Naive thymus-derived CD8-positive, alpha-beta T cell (primary cell): ENCODE results near the gene SCAP. TPM values are rescaled to one million over a fixed set of nuclear protein-coding genes. Genes with fewer than 3 reads are reported as not detected.
"Not testable (repeated sequence)": the region's sequence is repeated elsewhere in the genome, so short reads cannot be mapped to it uniquely, and the experiment has no call there.

Experiments used
- ATAC-seq, 2 donors: fragments of 150-1000 bp; cut with Tn5 transposase in 1 of 2; sonication (Bioruptor Pico), chemical (Tn5 transposase) in 1 of 2; 1 replicate in 1 of 2; 2 replicates in 1 of 2; pipeline ENCODE4 v1.10.0; 2021; ENCODE audit warnings: mild to moderate bottlenecking in 2 of 2, moderate library complexity in 2 of 2
- POLR2A ChIA-PET: fragments of 350-600 bp; sonication (Branson Sonifier 250); formaldehyde crosslinking; loops from one replicate; lab custom pipeline; 2021; ENCODE audit warnings: antibody characterized with exemption; lab: Charles Lee
- DNase-seq, 10 donors: peaks; one replicate each; pipeline versions ENCODE4 v3.0.0 to v3.0.0-alpha.2; 2020 to 2022
- H3K27ac Mint-ChIP-seq, 10 donors: one replicate each; pipeline ENCODE4 v1.8.0; 2020 to 2022; ENCODE audit warnings: mild to moderate bottlenecking in 10 of 10, mixed read lengths in 10 of 10, moderate library complexity in 4 of 10, inconsistent platforms in 1 of 10
- H3K27me3 Mint-ChIP-seq, 5 donors: one replicate each; pipeline ENCODE4 v1.8.0; 2021 to 2022; ENCODE audit warnings: mixed read lengths in 5 of 5
- H3K36me3 Mint-ChIP-seq, 3 donors: one replicate each; pipeline ENCODE4 v1.8.0; 2020 to 2022; ENCODE audit warnings: mixed read lengths in 3 of 3, mild to moderate bottlenecking in 2 of 3, inconsistent platforms in 1 of 3
- H3K4me1 Mint-ChIP-seq, 4 donors: one replicate each; pipeline ENCODE4 v1.8.0; 2021 to 2022; ENCODE audit warnings: mixed read lengths in 4 of 4
- H3K4me3 Mint-ChIP-seq, 10 donors: one replicate each; pipeline ENCODE4 v1.8.0; 2020 to 2022; ENCODE audit warnings: mild to moderate bottlenecking in 10 of 10, mixed read lengths in 10 of 10, moderate library complexity in 6 of 10, inconsistent platforms in 1 of 10
- H3K9me3 Mint-ChIP-seq, 9 donors: one replicate each; pipeline ENCODE4 v1.8.0; 2020 to 2022; ENCODE audit warnings: mixed read lengths in 9 of 9, mild to moderate bottlenecking in 3 of 9, inconsistent platforms in 1 of 9, moderate library complexity in 1 of 9
- polyA plus RNA-seq, 3 donors: library from polyadenylated mRNA; unstranded; fragments of 300-500 nt; fragmentation: Illumina TruSeq; gene quantifications; one replicate each; pipeline ENCODE4 v1.2.3, GENCODE V29; 2021
- total RNA-seq, 8 experiments: library from RNA in 2 of 8; stranded (reverse) in 2 of 8; gene quantifications; one replicate each; pipeline ENCODE4 v1.2.3 and lab custom pipeline; 2021 to 2026

The SCAP gene
- total RNA-seq, result 10 to 100 TPM; 94.8 to 95.9 TPM
- 10 to 100 TPM; 32.3 to 55.7 (median 38.7) TPM for polyA plus RNA-seq
- total RNA-seq (lab: John Stamatoyannopoulos, UW), result 73.8 to 163 (median 108) reads per million in 6 experiments

DNA sequence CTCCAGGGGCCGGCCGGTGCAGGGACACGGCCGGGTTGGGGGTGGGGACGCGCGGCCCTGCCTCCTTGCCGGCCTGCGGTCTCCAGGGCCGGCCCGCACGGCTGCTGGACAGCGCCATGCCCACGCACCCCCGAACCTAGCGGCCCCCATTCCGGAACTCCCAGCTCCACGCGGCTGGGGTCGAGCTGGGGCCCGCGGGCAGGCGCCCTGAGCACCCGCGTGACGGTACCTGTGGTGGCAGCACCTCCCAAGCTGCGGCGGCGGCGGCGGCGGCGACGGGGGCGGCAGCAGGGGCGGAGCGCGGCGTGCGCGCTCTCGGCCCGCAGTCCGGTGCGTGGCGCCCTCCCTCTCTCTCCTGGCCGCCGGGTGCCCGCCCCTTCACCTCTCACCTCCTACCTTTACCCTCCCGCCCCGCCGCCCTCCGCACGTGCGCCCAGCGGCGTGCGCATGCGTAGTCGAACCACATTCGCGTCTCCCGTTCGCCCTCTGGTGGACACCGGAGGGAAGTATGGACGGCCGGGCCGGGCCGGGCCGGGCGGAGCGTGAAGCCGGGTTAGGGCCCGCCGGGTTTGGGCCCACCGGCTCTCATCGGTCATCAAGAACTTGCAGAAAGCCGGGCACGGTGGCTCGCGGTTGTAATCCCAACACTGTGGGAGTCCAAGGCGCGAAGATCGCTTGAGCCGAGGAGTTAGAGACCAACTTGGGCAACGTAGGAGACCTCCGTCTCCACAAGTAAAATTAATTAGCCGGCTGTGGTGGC, at the start of gene SCAP:
Gene SCAP (minus strand): TSS at position 372 of the 760 bp plus-strand sequence. CDS start 32,948 bp downstream, outside the sequence.
- ATAC-seq (peak; percentile 84 to 87), DNase-seq (peak; percentile 91 to 98 (median 95))
- peak within 1 kb of the TSS; percentile 88 to 97 (median 94) for H3K4me3 Mint-ChIP-seq
- H3K27ac Mint-ChIP-seq, result peak within 1 kb of the TSS; percentile 91 to 97 (median 94)
- peaks cover 0 to 2% (median 0%) of the 10 kb centered on the region in 3 donors for H3K36me3 Mint-ChIP-seq
- POLR2A ChIA-PET, result interaction anchor here (0.5 to 2.3 kb wide), 8 partner anchors 11 to 496 kb away, joined by 3 to 23 read pairs (median 4); partner anchors contain the start of genes NBEAL2 and PTPN23
- H3K27me3 Mint-ChIP-seq, result no peaks in the 10 kb centered on the region
- H3K9me3 Mint-ChIP-seq, result no peaks in the 10 kb centered on the region
- peaks cover 16 to 47% (median 43%) of the 10 kb centered on the region in 4 donors for H3K4me1 Mint-ChIP-seq

DNA sequence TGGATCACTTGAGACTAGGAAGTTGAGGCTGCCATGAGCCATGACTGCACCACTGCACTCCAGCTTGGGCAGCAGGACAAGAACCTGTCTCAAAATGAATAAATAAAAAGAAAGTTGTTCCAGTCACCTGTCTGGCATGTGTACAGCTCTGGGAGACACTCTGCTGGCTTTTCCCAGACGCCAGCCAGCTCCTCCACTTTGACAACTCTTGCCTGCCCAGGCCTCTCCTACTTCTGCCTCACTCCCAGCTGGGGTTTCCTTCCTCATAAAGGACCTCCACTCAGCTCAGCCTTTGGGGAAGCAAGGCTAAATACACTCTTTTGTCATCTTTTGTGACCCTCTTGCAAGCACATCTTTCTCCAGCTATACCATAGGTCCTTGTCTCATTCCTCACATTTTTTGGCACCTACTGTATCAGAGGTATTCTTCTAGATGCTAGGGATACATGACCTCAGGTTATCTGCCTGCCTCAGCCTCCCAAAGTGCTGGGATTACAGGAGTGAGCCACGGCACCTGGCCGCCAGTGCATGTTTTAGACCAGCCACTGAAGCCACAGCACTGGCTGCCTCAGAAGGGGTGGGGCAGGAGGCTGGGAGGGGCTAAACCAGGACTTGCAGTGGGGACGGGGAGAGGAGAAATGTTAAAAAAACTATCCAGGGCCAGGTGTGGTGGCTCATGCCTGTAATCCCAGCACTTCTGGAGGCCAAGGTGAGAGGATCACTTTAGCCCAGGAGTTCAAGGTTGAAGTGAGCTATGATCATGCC, 47.8 kb upstream of the SCAP start:
- POLR2A ChIA-PET, result interaction anchor here (1.3 kb wide), 1 partner anchor 302 kb away, joined by 3 read pairs; no protein-coding TSS in a partner anchor
- Mint-ChIP-seq H3K4me1 (peaks cover 0 to 3% (median 1%) of the 10 kb centered on the region in 4 donors), H3K9me3 (peaks cover 0 to 9% (median 4%) of the 10 kb centered on the region in 9 donors), H3K4me3 (no peak overlapping the region), H3K27ac (no peak overlapping the region), H3K27me3 (peaks cover 0 to 4% (median 0%) of the 10 kb centered on the region in 5 donors), H3K36me3 (peaks cover 0 to 6% (median 3%) of the 10 kb centered on the region in 3 donors)
- ATAC-seq (no peak), DNase-seq (no peak)

DNA sequence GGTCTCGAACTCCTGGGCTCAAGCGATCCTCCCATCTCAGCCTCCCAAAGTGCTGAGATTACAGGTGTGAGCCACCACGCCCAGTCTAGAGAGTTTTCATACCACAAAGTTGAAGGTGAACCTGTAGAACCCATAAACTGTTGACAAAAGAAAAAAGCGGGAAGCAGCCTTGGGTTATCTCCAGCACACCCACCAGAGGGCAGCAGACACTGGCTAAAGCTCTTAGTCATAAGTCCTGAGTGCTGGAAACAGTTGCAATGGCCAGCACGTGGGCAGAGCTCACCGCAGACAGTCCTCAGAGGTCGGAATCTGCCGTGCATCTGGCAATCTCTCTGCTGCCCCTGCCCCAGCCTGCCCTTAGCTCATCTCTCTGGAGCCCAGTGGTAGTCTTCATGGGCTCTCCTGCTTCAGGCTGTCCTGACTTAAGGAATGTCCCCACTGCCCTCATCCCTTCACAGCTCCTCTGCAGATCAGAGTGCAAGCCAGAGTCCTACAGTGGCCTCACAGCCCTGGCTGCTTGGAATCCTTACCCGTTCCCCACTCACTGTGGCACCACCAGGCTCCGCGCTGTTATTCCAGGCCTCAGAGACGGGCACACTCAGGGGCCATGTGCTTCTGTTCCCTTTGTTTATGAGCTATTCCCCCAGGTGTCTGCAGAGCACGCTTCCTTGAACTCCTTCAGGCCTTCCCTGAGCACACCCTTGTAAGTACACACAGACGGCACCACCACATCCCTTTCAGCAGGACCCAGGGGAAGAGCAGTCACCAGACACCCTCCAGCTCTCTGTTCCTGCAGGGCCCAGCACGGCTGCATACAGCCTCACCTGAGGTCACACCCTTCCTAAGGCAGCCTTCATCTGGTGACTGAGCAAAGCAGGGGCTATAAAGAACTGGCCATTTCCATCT, 46.6 kb upstream of the SCAP start:
- peak; percentile 29 to 84 (median 62) for DNase-seq
- H3K9me3 Mint-ChIP-seq, result no peaks in the 10 kb centered on the region
- H3K27ac Mint-ChIP-seq, result peak overlapping the region in 1 of 10 donors; percentile 25
- no peaks in the 10 kb centered on the region for H3K36me3 Mint-ChIP-seq
- peak; percentile 84 to 95 for ATAC-seq
- peaks cover 0 to 3% (median 1%) of the 10 kb centered on the region in 4 donors for H3K4me1 Mint-ChIP-seq
- POLR2A ChIA-PET, result interaction anchor here (0.7 to 1.3 kb wide), 3 partner anchors 249 to 303 kb away, joined by 3 read pairs; no protein-coding TSS in a partner anchor
- no peak overlapping the region for H3K4me3 Mint-ChIP-seq
- H3K27me3 Mint-ChIP-seq, result peaks cover 0 to 4% (median 0%) of the 10 kb centered on the region in 5 donors

DNA sequence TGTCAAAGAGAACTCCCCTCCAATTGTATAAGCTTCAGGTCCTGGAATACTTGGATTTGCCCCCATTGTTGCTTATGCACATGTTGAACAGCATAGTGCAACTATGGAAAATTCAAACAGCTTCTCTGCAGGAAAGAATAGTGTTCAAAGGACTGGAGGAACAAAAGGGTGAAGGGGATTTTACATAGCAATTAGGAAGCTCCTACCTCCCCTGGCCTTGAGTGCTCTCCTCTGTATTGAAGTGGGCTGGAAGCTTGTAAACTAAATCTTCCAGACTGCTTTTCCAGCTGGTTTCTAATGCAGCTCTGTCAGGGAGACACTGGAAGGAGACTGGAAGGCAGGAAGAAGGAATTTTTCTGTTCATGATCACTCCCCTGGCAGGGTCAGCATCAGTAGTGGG, 45.0 kb upstream of the SCAP start:
- Mint-ChIP-seq H3K27ac (no peak overlapping the region), H3K27me3 (peaks cover 0 to 4% (median 0%) of the 10 kb centered on the region in 5 donors), H3K4me3 (no peak overlapping the region), H3K4me1 (peaks cover 0 to 3% (median 1%) of the 10 kb centered on the region in 4 donors), H3K36me3 (no peaks in the 10 kb centered on the region), H3K9me3 (no peaks in the 10 kb centered on the region)
- POLR2A ChIA-PET, result interaction anchor here (0.6 kb wide), 1 partner anchor 8 kb away, joined by 3 read pairs; no protein-coding TSS in a partner anchor
- no peak for ATAC-seq
- DNase-seq, result no peak

DNA sequence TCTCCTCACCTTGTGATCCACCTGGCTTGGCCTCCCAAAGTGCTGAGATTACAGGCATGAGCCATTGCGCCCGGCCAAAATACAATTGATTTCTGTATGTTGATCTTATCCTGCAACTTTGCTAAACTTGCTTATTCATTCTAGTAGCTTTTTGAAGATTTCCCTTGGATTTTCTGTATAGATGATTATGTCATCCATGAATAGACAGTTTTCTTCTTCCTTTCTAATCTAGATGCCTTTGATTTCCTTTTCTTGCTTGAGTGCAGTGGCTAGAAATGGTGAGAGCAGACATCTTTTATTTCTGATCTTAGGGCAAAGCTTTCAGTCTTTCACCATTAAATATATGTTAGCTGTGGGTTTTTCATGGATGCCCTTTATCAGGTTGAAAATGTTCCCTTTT, 42.2 kb upstream of the SCAP start:
- Mint-ChIP-seq H3K27ac (no peak overlapping the region), H3K36me3 (no peaks in the 10 kb centered on the region), H3K9me3 (no peaks in the 10 kb centered on the region), H3K4me3 (no peak overlapping the region), H3K27me3 (peaks cover 0 to 4% (median 0%) of the 10 kb centered on the region in 5 donors), H3K4me1 (peaks cover 0 to 10% (median 6%) of the 10 kb centered on the region in 4 donors)
- POLR2A ChIA-PET, result no interaction called here
- DNase-seq (no peak), ATAC-seq (no peak)

DNA sequence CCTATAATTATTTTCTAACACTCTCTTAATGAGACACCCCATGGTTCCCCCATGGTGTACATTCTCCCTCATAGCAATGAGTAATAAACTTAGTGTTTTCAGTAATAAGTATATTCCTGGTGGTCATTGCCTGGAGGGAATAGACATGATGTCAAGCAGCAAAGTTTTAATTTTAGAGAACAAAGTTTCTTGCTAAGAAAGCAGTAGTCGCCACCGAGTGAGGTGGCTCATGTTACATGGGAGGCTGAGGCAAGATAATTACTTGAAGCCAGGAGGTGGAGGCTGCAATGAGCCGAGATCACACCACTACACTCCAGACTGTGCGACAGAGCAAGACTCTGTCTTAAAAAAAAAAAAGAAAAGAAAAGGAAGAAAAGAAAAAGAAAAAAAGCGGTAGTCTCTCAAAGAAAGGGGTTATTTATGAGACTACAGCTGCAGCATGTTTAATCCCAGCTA, 40.2 kb upstream of the SCAP start:
- ATAC-seq, result no peak
- Mint-ChIP-seq H3K4me3 (peak overlapping the region in 3 of 10 donors; percentile 9 to 55 (median 18)), H3K9me3 (no peaks in the 10 kb centered on the region), H3K36me3 (no peaks in the 10 kb centered on the region), H3K27ac (peak overlapping the region in 3 of 10 donors; percentile 53 to 60 (median 60)), H3K4me1 (peaks cover 6 to 27% (median 18%) of the 10 kb centered on the region in 4 donors), H3K27me3 (peaks cover 0 to 2% (median 0%) of the 10 kb centered on the region in 5 donors)
- POLR2A ChIA-PET, result interaction anchor here (1.3 kb wide), 1 partner anchor 95 kb away, joined by 7 read pairs; no protein-coding TSS in a partner anchor
- no peak for DNase-seq

DNA sequence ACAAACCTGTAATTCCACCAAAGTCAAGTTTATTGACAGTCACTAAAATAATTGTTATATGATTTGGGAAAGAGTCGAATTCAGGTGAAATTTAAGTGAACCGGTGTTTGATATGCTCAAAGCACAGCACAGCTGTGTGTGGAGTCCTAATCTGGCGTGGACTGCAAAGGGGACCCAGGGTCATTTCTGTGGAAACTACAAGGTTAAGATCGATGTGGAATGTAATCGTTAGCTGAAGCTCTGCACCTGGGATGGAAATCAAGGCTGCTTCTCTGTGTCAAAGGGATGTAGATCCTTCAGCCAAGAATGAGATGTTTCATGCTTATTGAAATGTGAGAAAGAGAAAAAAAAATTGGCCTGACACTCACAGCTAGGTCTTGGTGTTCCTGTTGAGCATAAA, 39.4 kb upstream of the SCAP start:
- ATAC-seq, result no peak
- H3K27ac Mint-ChIP-seq, result peak overlapping the region; percentile 26 to 95 (median 80)

DNA sequence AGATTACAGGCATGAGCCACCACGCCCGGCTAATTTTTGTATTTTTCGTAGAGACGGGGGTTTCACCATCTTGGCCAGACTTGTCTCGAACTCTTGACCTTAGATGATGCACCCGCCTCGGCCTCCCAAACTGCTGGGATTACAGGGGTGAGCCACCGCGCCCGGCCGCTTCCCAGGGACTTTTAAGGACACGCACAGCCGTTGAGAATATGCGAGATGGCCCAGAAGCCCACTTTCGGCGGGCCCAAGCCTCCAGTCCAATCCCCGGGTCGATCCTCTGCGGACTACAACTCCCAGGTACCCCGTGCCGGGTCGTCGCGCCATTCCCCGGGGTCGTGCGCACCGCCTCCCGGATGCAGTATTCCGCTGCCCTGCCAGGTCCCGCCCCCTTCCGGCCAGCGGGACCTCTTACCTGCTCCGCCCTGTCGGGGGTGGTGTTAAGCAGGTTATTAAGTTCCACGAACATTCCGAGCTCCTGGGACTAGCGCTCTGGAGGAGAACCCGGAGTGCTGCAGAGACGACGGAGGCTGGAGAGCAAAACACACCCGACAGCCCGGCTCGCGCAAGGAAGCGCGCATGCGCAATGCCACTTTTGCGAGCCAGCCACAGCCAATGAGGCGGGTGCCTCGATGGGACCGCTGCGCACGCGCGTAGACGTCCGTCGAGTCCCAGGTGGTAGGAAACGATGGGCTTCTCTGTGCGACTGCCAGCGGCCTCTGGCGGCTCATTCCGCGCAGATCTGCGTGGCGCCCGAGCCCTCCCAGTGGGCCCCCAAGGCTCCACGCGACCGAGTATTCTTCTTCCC, 37.6 kb upstream of the SCAP start, which contains the start of gene ELP6:
Gene ELP6 (minus strand): TSS at position 588 of the 805 bp plus-strand sequence. CDS start 122 bp downstream, at position 466.
- H3K9me3 Mint-ChIP-seq, result no peaks in the 10 kb centered on the region
- DNase-seq (peak; percentile 95 to 100 (median 98)), ATAC-seq (peak; percentile 93 to 94)
- H3K36me3 Mint-ChIP-seq, result peaks cover 0 to 21% (median 2%) of the 10 kb centered on the region in 3 donors
- peaks cover 6 to 30% (median 22%) of the 10 kb centered on the region in 4 donors for H3K4me1 Mint-ChIP-seq
- peak within 1 kb of the TSS; percentile 93 to 99 (median 98) for H3K27ac Mint-ChIP-seq
- POLR2A ChIA-PET, result interaction anchor here (0.6 to 1.7 kb wide), 9 partner anchors 13 to 976 kb away, joined by 3 to 7 read pairs (median 3); no protein-coding TSS in a partner anchor
- no peaks in the 10 kb centered on the region for H3K27me3 Mint-ChIP-seq
- H3K4me3 Mint-ChIP-seq, result peak within 1 kb of the TSS; percentile 95 to 99 (median 96)

More for the DNA sequence above, 39.4 kb upstream of the SCAP start:
- DNase-seq, result no peak
- POLR2A ChIA-PET, result no interaction called here
- H3K4me1 Mint-ChIP-seq, result peaks cover 6 to 30% (median 22%) of the 10 kb centered on the region in 4 donors
- H3K36me3 Mint-ChIP-seq, result peaks cover 0 to 4% (median 0%) of the 10 kb centered on the region in 3 donors
- H3K4me3 Mint-ChIP-seq, result peak overlapping the region in 8 of 10 donors; percentile 48 to 85 (median 69)
- peaks cover 0 to 2% (median 0%) of the 10 kb centered on the region in 5 donors for H3K27me3 Mint-ChIP-seq
- H3K9me3 Mint-ChIP-seq, result no peaks in the 10 kb centered on the region

DNA sequence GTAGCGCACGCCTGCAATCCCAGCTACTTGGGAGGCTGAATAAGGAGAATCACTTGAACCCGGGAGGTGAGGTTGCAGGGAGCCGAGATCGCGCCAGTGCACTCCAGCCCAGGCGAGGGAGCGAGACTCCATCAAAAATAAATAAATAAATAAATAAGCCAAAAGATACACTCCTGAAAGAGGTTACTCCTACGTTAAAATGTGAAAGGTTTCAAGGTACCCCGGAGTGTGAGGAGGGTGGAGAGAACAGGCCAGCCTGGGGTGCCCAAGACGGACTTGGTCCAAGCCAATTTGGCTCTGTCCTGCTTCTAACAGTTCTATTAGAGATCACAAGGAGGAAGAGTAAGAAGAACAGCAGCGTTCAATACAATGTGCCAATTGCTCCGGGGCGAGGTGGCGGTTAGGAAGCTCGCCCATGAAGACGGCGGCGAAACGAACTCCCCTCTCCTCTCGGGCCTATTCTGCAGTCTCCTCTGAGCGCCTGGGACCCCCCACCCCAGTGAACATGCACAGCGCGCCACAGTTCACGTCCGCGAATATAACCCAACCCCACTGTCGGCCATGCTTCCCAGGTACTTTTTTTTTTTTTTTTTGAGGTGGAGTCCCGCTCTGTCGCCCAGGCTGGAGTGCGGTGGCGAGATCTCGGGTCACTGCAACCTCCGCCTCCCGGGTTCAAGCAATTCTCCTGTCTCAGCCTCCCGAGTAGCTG, 36.8 kb upstream of the SCAP start:
- H3K27me3 Mint-ChIP-seq, result no peaks in the 10 kb centered on the region
- H3K36me3 Mint-ChIP-seq, result peaks cover 0 to 28% (median 2%) of the 10 kb centered on the region in 3 donors
- no peaks in the 10 kb centered on the region for H3K9me3 Mint-ChIP-seq
- H3K4me3 Mint-ChIP-seq, result peak overlapping the region; percentile 95 to 99 (median 96)
- peak overlapping the region; percentile 93 to 99 (median 98) for H3K27ac Mint-ChIP-seq
- ATAC-seq (peak; percentile 9 to 15), DNase-seq (peak in 6 of 10 donors; percentile 5 to 69 (median 19))
- POLR2A ChIA-PET, result interaction anchor here (0.6 to 1.7 kb wide), 10 partner anchors 9 to 977 kb away, joined by 3 to 7 read pairs (median 3); partner anchors contain the start of gene SCAP
- H3K4me1 Mint-ChIP-seq, result peaks cover 6 to 33% (median 22%) of the 10 kb centered on the region in 4 donors

DNA sequence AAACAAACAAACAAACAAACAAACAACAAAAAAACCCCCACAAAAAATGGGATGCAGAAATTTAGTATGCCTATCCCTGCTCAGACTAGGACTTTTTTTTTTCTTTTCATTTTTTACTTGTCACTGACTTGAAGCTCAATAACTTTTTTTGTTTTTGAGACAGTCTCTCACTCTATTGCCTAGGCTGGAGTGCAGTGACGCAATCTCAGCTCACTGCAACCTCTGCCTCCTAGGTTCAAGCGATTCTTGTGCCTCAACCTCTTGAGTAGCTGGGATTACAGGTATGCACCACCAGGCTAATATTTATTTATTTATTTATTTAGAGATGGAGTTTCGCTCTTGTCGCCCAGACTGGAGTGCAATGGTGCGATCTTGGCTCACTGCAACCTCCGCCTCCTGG, 29.5 kb upstream of the SCAP start:
- H3K27ac Mint-ChIP-seq, H3K4me3 Mint-ChIP-seq, POLR2A ChIA-PET, H3K4me1 Mint-ChIP-seq, ATAC-seq, H3K9me3 Mint-ChIP-seq, DNase-seq, H3K27me3 Mint-ChIP-seq: not testable (repeated sequence)
- H3K36me3 Mint-ChIP-seq, result peaks cover 0 to 85% (median 12%) of the 10 kb centered on the region in 3 donors
